ENCODE measurements around the gene TCF12. TPM values are rescaled to one million over a fixed set of nuclear protein-coding genes. Genes with fewer than 3 reads are reported as not detected.

The TCF12 gene
- total RNA-seq, 1 experiment from 2014 or later = 76.7 TPM

GRCh38 chr15:57059026-57059660, 140.7 kb downstream of the TCF12 start:
- Histone ChIP-seq H3K27ac (ENCODE audit: insufficient read length, low read depth, low read length) (no peak overlapping the region), H3K4ac (ENCODE audit: low read depth, low read length) (no peak overlapping the region), H3K18ac (ENCODE audit: insufficient read length, low read depth, low read length) (no peak overlapping the region), H3K79me2 (ENCODE audit: insufficient read depth, low read length) (peaks cover 3% of the 10 kb centered on the region; the same call in 1 of the 2 replicates), H2AFZ (ENCODE audit: low read length) (no peak overlapping the region), H3K27me3 (ENCODE audit: insufficient read depth, low read length) (no peaks in the 10 kb centered on the region), H3K4me2 (ENCODE audit: insufficient read depth, insufficient read length, low read length) (no peak overlapping the region), H3K14ac (ENCODE audit: insufficient read depth, low read length) (no peak overlapping the region), H3K23me2 (ENCODE audit: insufficient read length, low read depth, low read length, poor library complexity, severe bottlenecking) (no peaks in the 10 kb centered on the region), H3K9me3 (ENCODE audit: control insufficient read depth, low read depth, low read length) (no peaks in the 10 kb centered on the region), H2BK20ac (ENCODE audit: low read depth, low read length, poor library complexity, severe bottlenecking) (no peak overlapping the region), H3T11ph (ENCODE audit: low read length) (no peak overlapping the region), H3K9ac (ENCODE audit: extremely low read depth, insufficient read length, low read length) (no peak overlapping the region), H4K20me1 (ENCODE audit: control insufficient read depth, insufficient read depth, insufficient read length) (no peaks in the 10 kb centered on the region), H2AK5ac (ENCODE audit: insufficient read length, low read length) (no peak overlapping the region), H3K4me1 (ENCODE audit: insufficient read depth, low read length) (peaks cover 3% of the 10 kb centered on the region), H4K91ac (ENCODE audit: insufficient read length, low read depth, low read length) (no peak overlapping the region), H2BK12ac (ENCODE audit: insufficient read length, low read depth, low read length) (no peak overlapping the region), H2BK15ac (ENCODE audit: low read depth, low read length) (no peak overlapping the region), H3K23ac (ENCODE audit: insufficient read length, low read depth, low read length) (no peak overlapping the region), H4K5ac (ENCODE audit: insufficient read length, low read depth, low read length) (no peak overlapping the region), H2BK5ac (ENCODE audit: insufficient read length, low read length) (no peak overlapping the region), H3K56ac (ENCODE audit: insufficient read length, low read depth, low read length) (no peak overlapping the region), H2BK120ac (ENCODE audit: low read depth, low read length, poor library complexity, severe bottlenecking) (no peak overlapping the region), H3K79me1 (ENCODE audit: insufficient read depth, low read depth, low read length, poor library complexity, severe bottlenecking) (peaks cover 3% of the 10 kb centered on the region), H4K8ac (replicated peaks; ENCODE audit: insufficient read length, low read depth, low read length) (no peak overlapping the region)
- no peaks in the 10 kb centered on the region for H3K9me3 Mint-ChIP-seq
- H3K4me3 Mint-ChIP-seq = no peak overlapping the region
- H3K27ac Mint-ChIP-seq = 0 out of 7 replicates have a peak overlapping the region, but pooled peaks of 1 of the 3 experiments have one; percentile 6
- peaks cover 0 to 2% (median 0%) of the 10 kb centered on the region in 3 experiments; a peak in 2 of 7 replicates for H3K36me3 Mint-ChIP-seq (ENCODE audit: insufficient read depth in 1 of 3, low read depth in 3 of 3)
- no peaks in the 10 kb centered on the region for H3K27me3 Mint-ChIP-seq (ENCODE audit: low read depth)
- no peak for DNase-seq
- no peak for TF ChIP-seq CTCF (conservative IDR thresholded peaks at IDR 0.05)
- peaks cover 37 to 41% of the 10 kb centered on the region in 2 experiments for H3K4me1 Mint-ChIP-seq
- WGBS (ENCODE audit: extremely low coverage, insufficient read length, low lambda C conversion rate) = no CpG with 5 or more reads among the region's 2 CpGs

Measured in H9 (cell line).